HG02763 (cell line): Measurements from ENCODE around the gene NFYC.

Source experiments
- ATAC-seq: cut with Tn5 transposase; IDR thresholded peaks from one replicate; pipeline ENCODE4 v1.9.1; 2021; ENCODE audit warnings: mild to moderate bottlenecking, moderate library complexity; ENCODE audit not compliant: unreplicated experiment

The NFYC gene

DNA sequence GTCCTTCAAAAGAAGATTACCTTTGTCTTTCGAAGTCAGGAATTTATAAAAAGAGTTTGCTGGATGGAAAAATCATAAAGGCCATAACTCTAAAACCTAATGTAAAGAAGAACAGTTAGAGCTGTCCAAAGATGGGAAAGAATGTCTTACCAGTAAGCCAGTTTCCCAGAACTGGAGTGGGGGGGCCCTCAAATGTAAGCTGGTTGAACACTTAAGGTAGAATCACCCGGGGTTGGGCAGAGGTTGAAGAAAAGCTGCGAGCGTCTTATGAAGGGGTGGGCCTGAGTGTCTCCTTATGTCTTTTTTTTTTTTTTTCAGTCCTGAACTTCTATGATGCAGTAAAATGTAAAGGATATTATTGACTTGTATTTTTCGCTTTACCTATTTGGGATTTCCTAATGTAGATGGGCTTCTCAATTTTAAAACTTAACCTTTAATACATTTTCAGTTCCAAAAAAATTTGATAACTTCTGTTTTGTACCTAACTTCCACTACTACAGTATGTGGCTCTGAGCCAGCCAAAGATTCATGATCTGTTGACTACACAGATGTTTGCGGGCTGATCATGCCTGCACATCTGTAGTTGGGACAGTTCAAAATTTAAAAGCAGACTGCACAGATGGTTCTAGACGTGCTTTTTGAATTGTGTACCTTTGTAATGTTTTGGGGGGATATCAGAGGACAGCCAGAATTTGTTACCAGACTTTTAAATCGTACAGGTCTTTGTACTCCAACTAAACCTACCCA lies 43.6 kb downstream of the NFYC start:
- ATAC-seq = no peak

DNA sequence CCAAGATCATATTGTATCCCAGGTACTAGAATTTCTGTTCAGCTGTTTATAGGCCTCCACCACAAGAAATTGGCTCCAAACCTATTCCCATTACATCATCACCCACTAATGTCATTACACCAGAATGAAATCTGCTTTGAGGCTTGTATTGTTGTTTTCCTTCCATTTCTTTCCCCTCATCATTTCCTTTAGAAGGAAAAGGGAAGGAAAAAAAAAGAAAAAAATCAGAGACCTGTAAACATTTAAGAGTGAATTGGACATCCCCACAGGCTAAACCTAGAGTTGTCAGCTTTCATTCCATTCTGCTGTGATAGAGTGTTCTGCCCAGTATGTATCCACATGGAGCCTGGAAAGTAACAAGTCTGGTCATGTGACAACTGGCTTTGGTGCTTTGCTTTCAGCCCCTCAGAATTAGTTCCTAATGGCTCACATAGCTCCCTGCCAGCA lies 44.6 kb downstream of the NFYC start:
- no peak for ATAC-seq

DNA sequence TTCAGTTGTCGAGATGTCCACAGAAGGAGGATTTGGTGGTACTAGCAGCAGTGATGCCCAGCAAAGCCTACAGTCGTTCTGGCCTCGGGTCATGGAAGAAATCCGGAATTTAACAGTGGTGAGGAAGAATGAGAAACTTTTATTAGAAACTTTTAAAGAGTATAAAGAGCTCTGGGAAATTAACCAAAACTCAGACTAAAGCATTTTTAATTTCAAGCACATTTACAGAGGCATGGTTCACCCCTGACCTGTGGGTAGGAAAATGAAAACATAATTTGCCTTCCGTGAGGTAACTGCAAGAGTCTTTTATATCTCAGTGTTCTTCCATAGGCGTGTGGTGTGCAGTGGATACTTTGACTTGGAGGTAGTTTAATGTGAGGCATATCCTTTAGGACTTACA lies 47.3 kb downstream of the NFYC start:
- no peak for ATAC-seq

DNA sequence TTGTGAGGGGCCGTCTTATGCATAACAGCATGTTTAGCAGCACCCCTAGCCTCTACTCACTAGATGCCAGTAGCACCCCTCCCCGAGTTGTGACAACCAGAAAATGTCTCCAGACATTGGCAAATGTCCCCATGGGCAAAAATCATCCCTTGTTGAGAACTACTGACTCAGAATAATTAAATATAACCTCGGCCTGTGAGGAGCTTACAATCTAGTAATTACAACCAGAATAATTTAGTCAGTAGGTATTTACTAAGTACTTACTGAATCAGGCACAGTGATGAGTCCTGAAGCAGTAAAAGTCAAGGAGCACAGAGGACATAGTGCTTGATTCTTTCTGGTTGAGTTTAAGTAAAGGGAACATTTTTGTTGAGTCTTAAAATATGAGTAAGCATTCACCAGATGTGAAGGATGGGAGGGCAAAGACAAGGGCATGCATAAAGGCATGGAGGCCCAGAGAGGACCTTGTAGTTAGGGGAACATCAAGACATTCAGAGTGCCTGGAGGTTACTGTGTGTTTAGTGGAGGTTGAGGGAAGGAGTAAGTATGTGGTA lies 48.0 kb downstream of the NFYC start:
- no peak for ATAC-seq

DNA sequence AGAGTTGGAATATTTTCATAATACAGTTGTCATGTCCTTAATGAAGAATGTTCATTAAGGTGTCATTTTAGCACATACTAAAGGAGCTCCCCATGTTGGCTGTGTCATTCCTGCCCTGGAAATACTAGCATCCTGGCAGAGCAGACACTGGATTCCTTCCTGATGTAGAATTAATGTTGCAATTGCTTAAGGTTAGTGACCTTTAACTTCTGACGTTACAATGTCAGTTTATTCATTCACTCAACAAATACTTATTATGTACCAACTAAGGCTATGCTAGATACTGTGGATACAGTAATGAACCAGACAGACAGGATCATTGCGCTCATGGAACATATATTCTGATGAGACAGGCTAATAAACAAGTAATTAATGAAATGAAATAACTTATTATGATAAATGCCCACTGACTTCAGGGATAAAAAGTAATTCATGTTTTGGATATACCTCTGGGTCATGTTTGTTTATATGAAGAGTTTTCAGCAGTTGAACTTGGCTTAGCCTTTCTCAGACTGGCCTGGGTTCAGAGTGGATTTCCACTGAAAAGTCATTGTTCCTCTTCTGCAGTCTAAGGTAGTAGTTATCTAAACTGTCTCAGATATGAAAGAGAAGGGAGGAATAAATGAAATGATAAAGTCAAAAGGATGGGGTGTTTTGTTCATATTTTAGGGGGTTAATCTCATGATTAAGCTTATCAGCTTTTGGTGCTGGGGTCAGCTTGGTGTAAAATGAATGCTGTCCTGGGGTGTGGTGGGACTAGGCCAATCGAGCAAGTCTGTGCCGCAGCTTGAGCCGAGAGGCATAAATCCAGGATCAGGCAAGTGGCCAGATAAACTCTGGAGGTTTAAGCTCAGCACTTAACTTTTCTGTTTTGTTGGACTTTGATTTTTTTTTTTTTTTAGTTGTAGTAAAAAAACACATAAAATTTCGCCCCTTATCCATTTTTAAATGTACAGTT lies 48.8 kb downstream of the NFYC start:
- ATAC-seq = no peak

DNA sequence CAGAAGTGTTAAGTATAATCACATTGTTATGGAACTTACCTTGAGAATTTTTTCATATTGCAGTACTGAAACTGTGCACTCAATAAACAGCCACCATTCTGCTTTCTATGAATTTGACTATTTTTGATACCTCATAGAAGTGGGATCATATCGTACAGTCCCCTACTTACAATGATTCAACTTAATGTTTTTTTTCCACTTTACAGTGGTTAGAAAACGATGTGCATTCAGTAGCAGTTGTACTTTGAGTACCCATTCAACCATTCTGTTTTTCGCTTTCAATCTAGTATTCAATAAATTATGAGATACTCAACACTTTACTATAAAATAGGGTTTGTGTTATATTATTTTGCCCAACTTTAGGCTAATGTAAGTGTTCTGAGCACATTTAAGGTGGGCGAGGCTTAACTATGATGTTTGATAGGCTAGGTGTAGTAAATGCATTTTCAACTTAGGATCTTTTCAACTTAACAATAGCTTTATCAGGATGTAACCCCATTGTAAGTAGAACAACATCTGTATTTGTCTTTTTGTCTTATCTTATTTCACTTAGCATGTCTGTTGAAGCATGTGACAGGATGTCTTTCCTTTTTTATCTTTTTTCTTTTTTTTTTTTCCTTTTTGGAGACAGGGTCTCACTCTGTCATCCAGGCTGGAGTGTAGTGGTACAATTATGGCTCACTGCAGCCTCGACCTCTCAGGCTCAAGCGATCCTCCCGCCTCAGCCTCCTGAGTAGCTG lies 49.7 kb downstream of the NFYC start:
- ATAC-seq = no peak

DNA sequence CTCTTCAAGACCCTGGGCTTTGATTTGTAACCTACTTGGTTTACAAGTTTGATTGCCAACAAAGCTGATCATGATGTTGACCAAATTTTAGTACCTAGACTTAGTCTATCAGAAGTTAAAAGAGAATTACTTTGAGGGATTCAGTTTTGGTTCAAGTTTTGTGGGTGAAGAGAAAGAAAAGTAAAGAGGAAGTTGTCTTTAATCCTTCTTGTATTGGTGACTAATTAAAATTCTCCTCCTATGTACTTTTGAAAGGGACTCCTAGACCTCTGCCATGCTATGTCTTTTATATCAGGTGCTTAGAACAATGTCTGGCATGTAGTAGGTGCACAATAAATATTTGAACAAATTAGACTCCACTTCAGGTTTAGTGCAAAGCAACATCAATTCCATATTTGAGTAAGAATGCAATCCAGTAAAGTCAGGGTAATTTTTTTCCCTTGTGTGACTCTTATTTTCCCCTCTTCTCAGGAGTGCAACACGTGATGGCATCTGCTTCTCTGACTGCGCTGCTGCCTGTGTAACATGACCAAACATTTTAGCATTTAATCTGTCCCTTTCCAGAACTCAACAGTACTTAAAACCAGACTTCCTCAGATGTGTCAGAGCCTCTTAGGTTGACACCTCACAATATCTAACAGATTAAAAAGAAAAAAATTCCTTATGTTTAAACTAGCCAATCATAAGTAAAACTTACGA lies 51.0 kb downstream of the NFYC start:
- no peak for ATAC-seq

DNA sequence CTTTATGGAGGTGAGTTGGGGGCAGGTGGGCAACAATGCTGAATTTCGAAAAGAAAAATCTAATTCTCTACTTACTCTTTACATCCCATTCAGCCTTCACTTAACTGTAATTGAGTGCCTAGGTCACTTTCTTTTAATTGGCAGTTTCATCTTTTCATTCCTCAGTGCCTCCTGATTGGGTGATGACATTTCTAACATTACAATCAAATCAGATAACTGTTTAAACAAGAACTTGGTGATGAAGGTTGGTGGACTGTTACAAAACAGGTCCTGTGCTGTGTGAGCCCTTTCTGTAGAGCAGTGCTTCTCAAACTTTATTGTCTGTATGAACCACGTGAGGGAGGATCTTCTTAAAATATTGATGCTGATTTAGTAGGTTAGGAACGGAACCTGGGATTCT lies 51.9 kb downstream of the NFYC start:
- ATAC-seq = no peak

DNA sequence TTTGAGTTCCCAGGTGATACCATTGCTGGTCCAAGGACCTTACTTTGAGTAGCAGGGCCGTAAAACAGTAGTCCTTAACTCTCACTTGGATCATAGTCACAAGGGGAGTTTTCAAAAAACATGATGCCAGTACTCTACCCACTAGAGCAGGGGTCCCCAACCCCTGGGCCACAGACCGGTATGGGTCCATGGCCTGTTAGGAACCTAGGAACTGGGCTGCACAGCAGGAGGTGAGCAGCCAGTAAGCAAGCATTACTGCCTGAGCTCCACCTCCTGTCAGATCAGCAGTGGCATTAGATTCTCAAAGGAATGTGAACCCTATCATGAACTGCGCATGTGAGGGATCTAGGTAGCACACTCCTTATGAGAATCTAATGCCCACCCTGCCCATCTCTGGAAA lies 52.4 kb downstream of the NFYC start:
- ATAC-seq = no peak

DNA sequence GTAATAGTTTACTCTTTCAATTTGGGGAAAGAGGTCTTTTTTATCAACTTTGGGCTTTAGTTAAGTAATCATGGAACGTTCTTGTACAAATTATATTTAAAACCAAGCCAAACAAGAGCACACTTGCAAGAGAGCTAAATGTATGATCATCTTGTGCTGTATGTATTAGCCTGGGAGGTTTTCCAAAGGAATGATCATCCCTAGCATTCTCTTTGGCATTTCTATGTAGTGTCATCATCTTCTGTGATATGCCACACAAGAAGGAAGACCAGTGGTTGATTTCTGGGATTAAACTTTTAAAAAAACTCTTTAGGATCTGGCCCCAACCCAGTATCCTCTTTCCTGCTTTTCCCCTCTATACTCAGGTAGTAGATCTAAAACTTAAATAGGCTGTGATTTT lies 53.7 kb downstream of the NFYC start:
- no peak for ATAC-seq

DNA sequence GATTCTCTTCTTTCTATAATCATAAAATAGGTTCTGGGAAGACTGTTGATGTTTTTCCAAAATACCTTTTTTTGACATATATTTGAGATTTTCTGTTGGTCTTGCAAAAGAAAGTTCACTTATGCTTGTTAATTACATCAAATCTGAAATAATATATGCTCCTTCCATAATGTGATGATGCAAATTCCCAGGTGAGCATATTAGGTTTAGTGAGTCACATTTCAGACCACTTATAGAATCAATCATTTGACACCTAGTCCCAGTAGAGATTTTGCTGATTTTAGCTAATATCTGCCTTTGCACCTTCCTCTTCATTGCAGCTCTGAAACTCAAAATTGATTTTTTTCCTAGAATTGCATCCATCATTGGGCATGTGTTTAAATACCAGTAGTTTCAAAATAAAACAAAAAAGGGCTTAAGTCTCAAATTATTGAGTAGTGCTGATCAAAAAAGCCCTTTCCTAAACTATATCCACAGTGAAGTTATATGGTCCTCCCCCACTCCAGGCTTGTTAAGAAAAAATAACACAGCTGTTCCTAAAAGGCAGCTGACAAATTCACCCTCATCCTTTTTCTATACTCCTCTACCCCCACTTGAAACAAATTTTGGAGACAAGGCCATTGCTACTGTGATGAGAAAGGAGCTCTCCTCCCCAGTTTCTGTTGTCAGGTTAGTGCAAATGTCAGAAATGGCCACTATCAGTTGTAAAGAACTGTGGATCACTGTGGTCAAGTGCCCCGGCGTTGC lies 55.0 kb downstream of the NFYC start:
- ATAC-seq = no peak

DNA sequence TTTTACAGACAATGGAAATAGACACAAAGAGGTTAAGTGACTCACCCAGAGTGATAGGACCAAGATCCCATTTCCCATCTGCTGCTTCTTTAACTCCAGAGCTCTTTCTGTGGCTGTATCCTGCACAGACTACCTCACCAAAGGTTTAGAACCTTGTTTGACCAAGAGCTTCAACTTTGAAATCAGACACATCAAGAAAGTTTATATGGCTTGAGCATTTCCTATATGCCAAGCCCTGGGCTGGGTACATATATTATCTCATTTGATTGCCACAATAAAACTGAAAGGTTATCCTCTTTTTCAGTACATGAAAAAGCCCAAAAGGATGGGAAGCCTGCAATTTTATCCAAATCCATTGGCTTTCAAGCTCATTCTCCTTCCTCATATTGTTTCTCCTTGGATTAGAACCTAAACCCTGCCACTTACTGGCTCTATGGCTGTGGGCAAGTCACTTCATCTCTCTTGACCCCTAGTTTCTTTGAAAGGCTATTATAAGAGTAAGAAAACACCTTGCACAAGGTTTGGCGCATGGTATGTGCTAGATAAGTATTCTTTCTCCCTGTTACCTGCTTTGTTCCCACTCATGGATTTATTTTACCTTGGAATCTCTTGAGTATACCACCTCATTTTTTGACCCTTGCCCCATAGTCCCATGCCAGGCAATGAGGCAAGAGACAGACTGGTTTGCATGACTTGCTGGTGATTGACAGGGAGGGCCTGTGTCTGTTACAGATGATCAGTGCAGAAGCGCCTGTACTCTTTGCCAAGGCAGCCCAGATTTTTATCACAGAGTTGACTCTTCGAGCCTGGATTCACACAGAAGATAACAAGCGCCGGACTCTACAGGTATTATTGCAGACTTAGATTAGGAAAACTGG lies 57.6 kb downstream of the NFYC start:
- ATAC-seq = no peak

DNA sequence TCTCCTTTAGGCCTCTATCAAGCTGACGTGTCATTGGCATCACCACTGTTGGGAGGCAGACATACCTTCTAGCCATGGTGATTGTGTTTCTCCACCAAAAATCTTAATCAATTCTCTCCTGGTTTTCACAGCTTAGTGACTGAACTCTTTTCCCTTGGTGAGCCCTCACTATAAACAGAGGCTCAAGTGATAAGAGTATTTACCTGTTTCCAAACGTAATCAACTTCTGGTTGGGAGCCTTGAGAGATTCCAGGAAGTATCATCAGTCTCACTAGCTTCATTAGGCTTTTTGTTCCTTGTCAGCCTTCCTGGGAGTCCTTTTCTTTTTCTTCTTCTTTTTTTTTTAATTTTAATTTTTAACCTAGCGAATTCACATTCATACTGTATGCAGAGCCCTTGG lies 58.3 kb downstream of the NFYC start:
- ATAC-seq = no peak

DNA sequence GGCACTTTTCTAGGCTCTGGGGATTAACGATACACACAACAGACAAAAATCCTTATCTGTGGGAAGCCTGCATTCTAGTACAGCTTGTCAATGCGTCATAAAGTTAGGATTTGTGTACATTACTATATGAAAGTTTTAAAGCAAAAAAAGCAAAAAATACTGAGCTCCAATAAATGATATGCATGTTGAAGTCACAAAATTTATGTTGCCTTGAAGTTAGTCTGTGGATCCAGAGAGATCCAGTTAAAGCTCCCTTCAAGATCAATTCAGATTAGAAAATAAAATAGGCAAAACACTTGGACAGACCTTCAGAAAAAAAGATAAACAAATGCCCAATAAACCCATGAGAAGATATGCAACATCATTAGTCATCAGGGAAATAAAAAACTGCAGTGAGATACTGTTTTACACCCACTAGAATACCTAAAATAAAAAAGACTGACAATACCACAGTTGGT lies 59.0 kb downstream of the NFYC start:
- no peak for ATAC-seq

DNA sequence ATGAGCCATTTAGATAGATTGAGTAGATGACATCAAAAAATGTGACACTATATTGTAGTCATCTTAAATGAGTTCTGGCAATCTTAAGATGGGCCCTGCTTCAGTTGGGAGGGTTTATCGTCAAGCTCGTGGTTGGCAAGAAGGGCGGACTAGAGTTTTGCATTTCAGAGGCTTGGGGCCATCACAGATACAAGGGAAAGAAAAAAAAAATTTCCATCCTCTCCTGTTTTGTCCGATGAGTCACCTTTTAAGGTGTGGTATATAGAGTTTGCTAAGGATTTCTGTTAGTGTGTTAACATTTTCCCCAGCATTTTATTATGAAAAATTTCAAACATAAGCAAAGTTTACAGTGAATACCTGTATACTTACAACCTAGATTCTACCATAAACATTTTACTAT lies 60.3 kb downstream of the NFYC start:
- ATAC-seq = no peak

DNA sequence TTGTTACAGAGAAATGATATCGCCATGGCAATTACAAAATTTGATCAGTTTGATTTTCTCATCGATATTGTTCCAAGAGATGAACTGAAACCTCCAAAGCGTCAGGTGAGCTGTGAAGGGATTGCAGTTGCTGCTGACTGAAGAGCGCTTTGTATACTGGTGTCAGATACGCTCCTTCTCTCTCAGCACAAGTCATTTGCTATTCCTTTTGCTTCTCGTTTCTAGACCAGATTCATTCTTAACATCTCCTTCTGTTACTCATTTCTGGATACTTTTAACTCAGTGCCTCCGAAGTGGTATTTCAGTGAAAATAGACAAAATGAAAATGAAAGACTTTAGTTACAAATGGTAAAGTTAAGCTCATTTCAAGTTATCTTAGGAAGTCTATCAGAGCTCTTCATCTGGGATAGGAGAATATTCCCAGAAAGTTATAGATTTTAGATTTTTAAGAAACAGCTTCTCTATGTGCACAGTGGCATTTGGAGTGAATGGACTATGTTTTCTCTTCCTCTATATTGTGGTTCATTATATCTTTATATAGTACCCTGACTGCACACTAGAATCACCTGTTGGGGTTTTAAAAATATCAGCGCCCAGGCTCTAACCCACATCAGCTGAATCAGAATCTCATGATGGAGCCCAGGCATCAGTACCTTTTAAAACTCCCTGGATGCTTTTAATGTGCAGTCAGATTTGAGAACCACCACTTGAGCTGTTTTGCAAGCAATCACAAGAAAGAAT lies 61.8 kb downstream of the NFYC start:
- ATAC-seq = peak; percentile 53

DNA sequence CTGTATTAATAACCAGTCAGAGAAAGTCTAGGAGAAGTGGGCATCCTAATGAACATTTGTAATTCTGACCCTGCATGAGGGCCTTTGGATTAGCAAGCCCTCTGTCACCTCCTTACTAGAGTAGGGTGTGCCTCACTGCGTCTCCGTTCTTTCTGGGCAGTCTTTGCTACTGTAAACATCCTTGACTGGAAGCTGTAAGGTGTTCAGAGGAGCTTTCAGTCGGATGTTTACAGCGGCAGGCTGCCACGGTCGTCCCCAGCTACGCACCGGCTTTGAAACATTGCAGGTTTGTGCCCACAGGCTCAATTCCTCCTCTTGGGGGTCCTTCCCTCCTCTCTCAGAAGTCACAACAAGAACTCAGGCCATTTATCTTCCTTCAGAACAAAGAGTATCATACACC lies 62.7 kb downstream of the NFYC start:
- ATAC-seq = no peak

DNA sequence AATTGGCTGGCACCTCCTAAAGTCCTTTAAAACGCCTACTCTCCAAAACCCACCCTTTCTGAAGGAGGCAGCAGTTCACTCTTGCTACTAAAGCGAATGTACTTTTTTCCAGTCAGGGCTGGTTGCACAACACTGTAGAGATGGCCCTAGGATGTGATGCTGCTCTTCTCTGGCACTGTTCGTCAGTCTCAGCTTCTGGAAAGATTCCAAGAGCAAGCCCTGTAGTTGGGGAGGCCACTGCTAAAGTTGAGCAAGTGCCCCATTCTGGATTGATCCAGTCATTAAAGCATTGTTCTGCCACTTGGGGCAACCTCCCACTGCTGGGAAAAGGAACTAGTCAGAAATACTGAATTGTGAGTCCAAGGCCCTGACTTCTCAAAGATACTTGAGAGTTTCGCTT lies 63.6 kb downstream of the NFYC start:
- ATAC-seq = no peak
